Measurements from ENCODE around the gene PTPN22. TPM values are rescaled to one million over a fixed set of nuclear protein-coding genes. Genes with fewer than 3 reads are reported as not detected.

The PTPN22 gene
- total RNA-seq, 1 donor from 2014 or later = not detected

GRCh38 chr1:113768916-113769600, 102.5 kb downstream of the PTPN22 start:
- H3K27me3 ChIP-seq (ENCODE audit: control insufficient read depth, insufficient read depth, low read length) = no peaks in the 10 kb centered on the region
- TF ChIP-seq CTCF (IDR thresholded peaks at IDR 0.05; ENCODE audit: insufficient read depth, low read length, poor library complexity, severe bottlenecking) = no peak
- no peaks in the 10 kb centered on the region for H3K36me3 ChIP-seq (ENCODE audit: control insufficient read depth, insufficient read depth, low read length)
- no peak for DNase-seq (ENCODE audit: low read depth)
- H3K4me3 ChIP-seq (ENCODE audit: low read depth, low read length) = no peak overlapping the region

- Histone ChIP-seq H3K27me3 (ENCODE audit: control insufficient read depth, insufficient read depth, low read length) (no peaks in the 10 kb centered on the region), H3K36me3 (ENCODE audit: control insufficient read depth, insufficient read depth, low read length) (no peaks in the 10 kb centered on the region), H3K4me3 (ENCODE audit: low read depth, low read length) (no peak overlapping the region)
- no peak for DNase-seq (ENCODE audit: low read depth)
- no peak for TF ChIP-seq CTCF (IDR thresholded peaks at IDR 0.05; ENCODE audit: insufficient read depth, low read length, poor library complexity, severe bottlenecking)
Measured at GRCh38 chr1:113765306-113766230, 105.9 kb downstream of the PTPN22 start.

Other genes with a start within 250 kb of the PTPN22 start
- gene PHTF1, start 112.2 kb downstream of the PTPN22 start, total RNA-seq = 22.5 and 33.1 TPM in 2 replicates
- gene RSBN1, start 59.2 kb downstream of the PTPN22 start, total RNA-seq = 9.5 and 10.2 TPM in 2 replicates
- gene BCL2L15, start 15.9 kb upstream of the PTPN22 start, total RNA-seq = under 0.01 and 0.04 TPM in 2 replicates
- 9.2 and 9.7 TPM in 2 replicates for gene AP4B1, start 33.1 kb upstream of the PTPN22 start, total RNA-seq
- gene DCLRE1B, start 33.6 kb upstream of the PTPN22 start, total RNA-seq = 6.7 and 7.5 TPM in 2 replicates
- 25.6 and 26.4 TPM in 2 replicates for gene HIPK1, start 57.6 kb upstream of the PTPN22 start, total RNA-seq
- gene OLFML3, start 107.8 kb upstream of the PTPN22 start, total RNA-seq = 0.17 and 1.4 TPM in 2 replicates

Data from kidney epithelial cell (primary cell).